ENCODE results near the gene LMNB1.

DNA sequence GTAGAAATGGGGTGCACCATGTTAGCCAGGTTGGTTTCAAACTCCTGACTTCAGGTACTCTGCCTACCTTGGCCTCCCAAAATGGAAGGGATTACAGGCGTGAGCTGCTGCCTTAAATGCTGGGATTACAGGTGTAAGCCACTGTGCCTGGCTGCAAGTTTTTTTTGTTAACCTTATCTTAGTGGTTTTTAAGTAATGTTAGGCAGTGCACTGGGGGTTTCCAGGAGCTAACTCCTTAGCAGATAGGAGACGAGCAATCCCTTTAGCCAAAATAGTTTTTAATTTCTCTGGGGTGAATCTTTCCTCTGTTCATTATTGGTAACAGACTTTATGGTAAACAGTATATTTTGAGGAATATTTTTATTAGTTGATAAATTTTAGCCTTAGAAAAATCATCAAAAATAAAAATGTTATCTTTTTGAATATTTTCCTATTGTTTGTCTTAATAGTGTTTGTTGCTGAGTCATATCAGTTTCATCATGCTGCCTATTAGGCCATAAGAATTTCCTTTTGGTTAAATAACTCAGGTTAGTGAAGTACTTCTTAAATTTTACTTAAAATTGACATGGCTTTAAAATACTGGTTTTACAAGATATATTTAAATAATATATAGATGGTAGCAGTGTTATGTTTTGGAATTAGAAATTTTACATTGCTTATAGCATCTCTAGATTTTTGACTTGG is 37.9 kb downstream of the LMNB1 start:
- TF ChIP-seq, protein P1, sequence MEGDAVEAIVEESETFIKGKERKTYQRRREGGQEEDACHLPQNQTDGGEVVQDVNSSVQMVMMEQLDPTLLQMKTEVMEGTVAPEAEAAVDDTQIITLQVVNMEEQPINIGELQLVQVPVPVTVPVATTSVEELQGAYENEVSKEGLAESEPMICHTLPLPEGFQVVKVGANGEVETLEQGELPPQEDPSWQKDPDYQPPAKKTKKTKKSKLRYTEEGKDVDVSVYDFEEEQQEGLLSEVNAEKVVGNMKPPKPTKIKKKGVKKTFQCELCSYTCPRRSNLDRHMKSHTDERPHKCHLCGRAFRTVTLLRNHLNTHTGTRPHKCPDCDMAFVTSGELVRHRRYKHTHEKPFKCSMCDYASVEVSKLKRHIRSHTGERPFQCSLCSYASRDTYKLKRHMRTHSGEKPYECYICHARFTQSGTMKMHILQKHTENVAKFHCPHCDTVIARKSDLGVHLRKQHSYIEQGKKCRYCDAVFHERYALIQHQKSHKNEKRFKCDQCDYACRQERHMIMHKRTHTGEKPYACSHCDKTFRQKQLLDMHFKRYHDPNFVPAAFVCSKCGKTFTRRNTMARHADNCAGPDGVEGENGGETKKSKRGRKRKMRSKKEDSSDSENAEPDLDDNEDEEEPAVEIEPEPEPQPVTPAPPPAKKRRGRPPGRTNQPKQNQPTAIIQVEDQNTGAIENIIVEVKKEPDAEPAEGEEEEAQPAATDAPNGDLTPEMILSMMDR (IDR thresholded peaks at IDR 0.05) = no peak
- TF ChIP-seq POLR2A (IDR thresholded peaks at IDR 0.05) = no peak
